HepG2 (cell line): ENCODE results near the gene GUCY1A2. TPM values are rescaled to one million over a fixed set of nuclear protein-coding genes. Genes with fewer than 3 reads are reported as not detected.

Source experiments
- FOXM1 ChIP-seq: sonication (generic); formaldehyde crosslinking; IDR thresholded peaks from 2 replicates; pipeline ENCODE4 v1.5.0; 2020; ENCODE audit warnings: missing genetic modification reagents
- GABPB1 ChIP-seq: IDR thresholded peaks from 2 replicates; pipeline ENCODE4 v1.6.1; 2016; ENCODE audit warnings: mild to moderate bottlenecking, missing genetic modification reagents, moderate library complexity, missing compliant biosample characterization
- HNF4G ChIP-seq, 2 experiments: sonication (generic) in 1 of 2; formaldehyde crosslinking in 1 of 2; IDR thresholded peaks; 2 replicates each; pipeline versions ENCODE4 v1.4.0 to v1.6.1; 2011 to 2020; ENCODE audit warnings: borderline replicate concordance in 2 of 2, low read depth in 2 of 2, mild to moderate bottlenecking in 2 of 2, low read length in 1 of 2, missing genetic modification reagents in 1 of 2, moderate library complexity in 1 of 2
- PPARG ChIP-seq: conservative IDR thresholded peaks from 2 replicates; pipeline ENCODE4 v1.6.1; 2016; ENCODE audit warnings: missing biosample characterization, missing genetic modification reagents
- SATB2 ChIP-seq: sonication (generic); formaldehyde crosslinking; IDR thresholded peaks from 2 replicates; pipeline ENCODE4 v1.5.0; 2020; ENCODE audit warnings: missing genetic modification reagents
- SIX1 ChIP-seq: sonication (generic); formaldehyde crosslinking; IDR thresholded peaks from 2 replicates; pipeline ENCODE4 v1.4.0; 2020; ENCODE audit warnings: missing genetic modification reagents, borderline replicate concordance
- SOX6 ChIP-seq, 2 experiments: fragments of 450-650 bp in 1 of 2; sonication (generic) in 1 of 2; formaldehyde crosslinking in 1 of 2; IDR thresholded peaks; 2 replicates each; pipeline versions ENCODE4 v1.4.0 to v1.6.1; 2017 to 2020; ENCODE audit warnings: antibody characterized with exemption in 1 of 2, mild to moderate bottlenecking in 1 of 2, missing genetic modification reagents in 1 of 2
- WIZ ChIP-seq: sonication (generic); formaldehyde crosslinking; IDR thresholded peaks from 2 replicates; pipeline ENCODE4 v1.5.1; 2020; ENCODE audit warnings: mild to moderate bottlenecking, missing genetic modification reagents
- ZNF432 ChIP-seq: sonication (generic); formaldehyde crosslinking; IDR thresholded peaks from 2 replicates; pipeline ENCODE4 v1.5.0; 2020; ENCODE audit warnings: missing genetic modification reagents, mild to moderate bottlenecking, borderline replicate concordance
- ZNF501 ChIP-seq: sonication (generic); formaldehyde crosslinking; IDR thresholded peaks from 2 replicates; pipeline ENCODE4 v1.5.1; 2020; ENCODE audit warnings: mild to moderate bottlenecking, moderate library complexity, missing genetic modification reagents
- ZNF83 ChIP-seq: sonication (generic); formaldehyde crosslinking; IDR thresholded peaks from 2 replicates; pipeline ENCODE4 v1.4.0; 2020; ENCODE audit warnings: missing genetic modification reagents, mild to moderate bottlenecking, borderline replicate concordance
- polyA plus RNA-seq, 8 experiments: library from polyadenylated mRNA; depleted of rRNA in 3 of 8; stranded (reverse) in 7 of 8; unstranded in 1 of 8; fragments of >200 nt; fragmentation: Illumina TruSeq in 4 of 8; extraction: Trizol in 4 of 8; gene quantifications; 2 replicates each; pipeline versions ENCODE4 v1.2.1 to v1.2.3, GENCODE V29; 2011 to 2016; ENCODE audit warnings: low read depth in 4 of 8, missing spikeins in 1 of 8, mixed read lengths in 1 of 8; ENCODE audit not compliant: insufficient read depth in 1 of 8
- total RNA-seq, 5 experiments: library from RNA; depleted of rRNA; stranded (reverse); fragments of >200 nt; fragmentation: Illumina TruSeq; extraction: Trizol; gene quantifications; 2 replicates each; pipeline ENCODE4 v1.2.3, GENCODE V29; 2016; ENCODE audit warnings: low read depth in 1 of 5
- TF ChIP-seq, protein P1 (sequence below): conservative IDR thresholded peaks from 2 replicates; pipeline ENCODE4 v1.6.1; 2018; ENCODE audit warnings: missing genetic modification reagents
- TF ChIP-seq, protein P2 (sequence below): sonication (generic); formaldehyde crosslinking; IDR thresholded peaks from 2 replicates; pipeline ENCODE4 v1.5.0; 2020; ENCODE audit warnings: mild to moderate bottlenecking, missing genetic modification reagents, moderate library complexity
- TF ChIP-seq, protein P3 (sequence below): sonication (generic); formaldehyde crosslinking; IDR thresholded peaks from 2 replicates; pipeline ENCODE4 v1.4.0; 2020; ENCODE audit warnings: missing genetic modification reagents
- TF ChIP-seq, protein P4 (sequence below): sonication (generic); formaldehyde crosslinking; IDR thresholded peaks from 2 replicates; pipeline ENCODE4 v1.4.0; 2020; ENCODE audit warnings: missing genetic modification reagents
- TF ChIP-seq, protein P5 (sequence below): sonication (generic); formaldehyde crosslinking; IDR thresholded peaks from 2 replicates; pipeline ENCODE4 v1.8.1; 2023; ENCODE audit warnings: mild to moderate bottlenecking, moderate library complexity, missing genetic modification reagents
- TF ChIP-seq, protein P6 (sequence below): sonication (generic); formaldehyde crosslinking; IDR thresholded peaks from 2 replicates; pipeline ENCODE4 v1.5.1; 2020; ENCODE audit warnings: mild to moderate bottlenecking, moderate library complexity, missing genetic modification reagents
- TF ChIP-seq, protein P7 (sequence below): IDR thresholded peaks from 2 replicates; pipeline ENCODE4 v1.6.1; 2016; ENCODE audit warnings: missing compliant biosample characterization, missing genetic modification reagents, borderline replicate concordance

The GUCY1A2 gene
- total and polyA plus RNA-seq, 2 of the 13 experiments (the other 11 are each of a cell fraction or from before 2014, with no cell fraction given) = 0.01 to 0.07 TPM

DNA sequence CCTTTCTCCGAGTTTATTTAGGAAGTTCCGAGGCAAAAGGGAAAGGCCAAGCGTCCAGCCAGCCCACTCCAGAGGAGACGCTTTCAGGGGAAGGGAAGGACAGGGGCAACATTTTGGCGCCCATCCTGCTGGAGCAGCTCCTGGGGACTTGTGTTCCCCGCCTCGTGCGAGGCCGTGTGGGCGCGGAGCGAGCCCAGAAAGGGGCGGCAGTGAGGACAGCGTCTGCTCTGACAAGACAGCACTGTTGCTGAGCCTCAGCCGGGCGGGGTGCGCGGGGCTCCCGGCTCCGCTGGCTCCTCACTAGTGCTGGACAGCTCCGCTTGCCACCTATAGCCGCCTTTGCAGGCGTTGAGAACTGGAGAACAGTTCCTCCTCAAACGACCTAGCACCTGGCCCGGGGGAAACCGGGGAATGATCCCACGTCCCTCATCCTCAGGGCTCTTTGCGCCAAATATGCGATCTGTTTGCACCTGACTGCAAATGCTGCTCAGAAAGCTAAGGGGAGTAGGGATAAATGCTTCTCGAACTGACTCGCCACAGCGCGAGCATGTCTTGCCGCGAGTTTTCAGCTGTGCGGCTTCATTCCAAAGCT is 722 bp upstream of the GUCY1A2 start (continued):
- TF ChIP-seq, protein P1, sequence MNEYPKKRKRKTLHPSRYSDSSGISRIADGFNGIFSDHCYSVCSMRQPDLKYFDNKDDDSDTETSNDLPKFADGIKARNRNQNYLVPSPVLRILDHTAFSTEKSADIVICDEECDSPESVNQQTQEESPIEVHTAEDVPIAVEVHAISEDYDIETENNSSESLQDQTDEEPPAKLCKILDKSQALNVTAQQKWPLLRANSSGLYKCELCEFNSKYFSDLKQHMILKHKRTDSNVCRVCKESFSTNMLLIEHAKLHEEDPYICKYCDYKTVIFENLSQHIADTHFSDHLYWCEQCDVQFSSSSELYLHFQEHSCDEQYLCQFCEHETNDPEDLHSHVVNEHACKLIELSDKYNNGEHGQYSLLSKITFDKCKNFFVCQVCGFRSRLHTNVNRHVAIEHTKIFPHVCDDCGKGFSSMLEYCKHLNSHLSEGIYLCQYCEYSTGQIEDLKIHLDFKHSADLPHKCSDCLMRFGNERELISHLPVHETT (CRISPR knock-in tag) = no peak
- TF ChIP-seq PPARG (CRISPR knock-in tag) (no peak), SIX1 (CRISPR knock-in tag) (no peak), ZNF501 (CRISPR knock-in tag) (peak; percentile 39; the same call in 1 of the 2 replicates), HNF4G (IDR thresholded peaks at IDR 0.05; ENCODE audit: borderline replicate concordance, low read depth, low read length) (no peak), HNF4G (CRISPR knock-in tag; IDR thresholded peaks at IDR 0.05; ENCODE audit: borderline replicate concordance, low read depth) (no peak), ZNF83 (CRISPR knock-in tag) (no peak), FOXM1 (CRISPR knock-in tag) (no peak), GABPB1 (peak; percentile 31; the same call in 1 of the 2 replicates), WIZ (CRISPR knock-in tag) (0 out of 2 replicates have a peak, but pooled peaks have one; percentile 28), SATB2 (CRISPR knock-in tag) (no peak), ZNF432 (CRISPR knock-in tag) (no peak), SOX6 (IDR thresholded peaks at IDR 0.05) (no peak), SOX6 (CRISPR knock-in tag; IDR thresholded peaks at IDR 0.05) (no peak)
- TF ChIP-seq, protein P2, sequence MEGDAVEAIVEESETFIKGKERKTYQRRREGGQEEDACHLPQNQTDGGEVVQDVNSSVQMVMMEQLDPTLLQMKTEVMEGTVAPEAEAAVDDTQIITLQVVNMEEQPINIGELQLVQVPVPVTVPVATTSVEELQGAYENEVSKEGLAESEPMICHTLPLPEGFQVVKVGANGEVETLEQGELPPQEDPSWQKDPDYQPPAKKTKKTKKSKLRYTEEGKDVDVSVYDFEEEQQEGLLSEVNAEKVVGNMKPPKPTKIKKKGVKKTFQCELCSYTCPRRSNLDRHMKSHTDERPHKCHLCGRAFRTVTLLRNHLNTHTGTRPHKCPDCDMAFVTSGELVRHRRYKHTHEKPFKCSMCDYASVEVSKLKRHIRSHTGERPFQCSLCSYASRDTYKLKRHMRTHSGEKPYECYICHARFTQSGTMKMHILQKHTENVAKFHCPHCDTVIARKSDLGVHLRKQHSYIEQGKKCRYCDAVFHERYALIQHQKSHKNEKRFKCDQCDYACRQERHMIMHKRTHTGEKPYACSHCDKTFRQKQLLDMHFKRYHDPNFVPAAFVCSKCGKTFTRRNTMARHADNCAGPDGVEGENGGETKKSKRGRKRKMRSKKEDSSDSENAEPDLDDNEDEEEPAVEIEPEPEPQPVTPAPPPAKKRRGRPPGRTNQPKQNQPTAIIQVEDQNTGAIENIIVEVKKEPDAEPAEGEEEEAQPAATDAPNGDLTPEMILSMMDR = no peak
- TF ChIP-seq, protein P3, sequence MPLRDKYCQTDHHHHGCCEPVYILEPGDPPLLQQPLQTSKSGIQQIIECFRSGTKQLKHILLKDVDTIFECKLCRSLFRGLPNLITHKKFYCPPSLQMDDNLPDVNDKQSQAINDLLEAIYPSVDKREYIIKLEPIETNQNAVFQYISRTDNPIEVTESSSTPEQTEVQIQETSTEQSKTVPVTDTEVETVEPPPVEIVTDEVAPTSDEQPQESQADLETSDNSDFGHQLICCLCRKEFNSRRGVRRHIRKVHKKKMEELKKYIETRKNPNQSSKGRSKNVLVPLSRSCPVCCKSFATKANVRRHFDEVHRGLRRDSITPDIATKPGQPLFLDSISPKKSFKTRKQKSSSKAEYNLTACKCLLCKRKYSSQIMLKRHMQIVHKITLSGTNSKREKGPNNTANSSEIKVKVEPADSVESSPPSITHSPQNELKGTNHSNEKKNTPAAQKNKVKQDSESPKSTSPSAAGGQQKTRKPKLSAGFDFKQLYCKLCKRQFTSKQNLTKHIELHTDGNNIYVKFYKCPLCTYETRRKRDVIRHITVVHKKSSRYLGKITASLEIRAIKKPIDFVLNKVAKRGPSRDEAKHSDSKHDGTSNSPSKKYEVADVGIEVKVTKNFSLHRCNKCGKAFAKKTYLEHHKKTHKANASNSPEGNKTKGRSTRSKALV = peak; percentile 85; the same call in 1 of the 2 replicates
- TF ChIP-seq, protein P4, sequence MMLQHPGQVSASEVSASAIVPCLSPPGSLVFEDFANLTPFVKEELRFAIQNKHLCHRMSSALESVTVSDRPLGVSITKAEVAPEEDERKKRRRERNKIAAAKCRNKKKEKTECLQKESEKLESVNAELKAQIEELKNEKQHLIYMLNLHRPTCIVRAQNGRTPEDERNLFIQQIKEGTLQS (CRISPR knock-in tag) = 0 out of 2 replicates have a peak, but pooled peaks have one; percentile 31
- TF ChIP-seq, protein P5, sequence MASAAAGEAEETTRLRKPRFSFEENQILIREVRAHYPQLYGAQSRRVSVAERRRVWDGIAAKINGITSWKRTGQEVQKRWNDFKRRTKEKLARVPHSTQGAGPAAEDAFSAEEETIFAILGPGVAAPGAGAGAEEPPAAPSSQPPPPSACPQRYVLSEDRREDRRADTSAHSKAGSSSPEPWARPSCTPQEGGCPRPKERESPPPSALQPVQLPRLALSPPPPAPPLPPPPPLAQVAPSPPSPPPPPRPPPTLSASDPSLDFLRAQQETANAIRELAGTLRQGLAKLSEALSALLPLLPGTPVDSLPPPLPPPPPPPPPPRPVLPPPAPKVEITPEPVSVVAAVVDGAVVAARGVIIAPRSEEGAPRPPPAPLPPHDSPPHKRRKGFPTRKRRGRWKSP = 0 out of 2 replicates have a peak, but pooled peaks have one; percentile 75
- TF ChIP-seq, protein P6, sequence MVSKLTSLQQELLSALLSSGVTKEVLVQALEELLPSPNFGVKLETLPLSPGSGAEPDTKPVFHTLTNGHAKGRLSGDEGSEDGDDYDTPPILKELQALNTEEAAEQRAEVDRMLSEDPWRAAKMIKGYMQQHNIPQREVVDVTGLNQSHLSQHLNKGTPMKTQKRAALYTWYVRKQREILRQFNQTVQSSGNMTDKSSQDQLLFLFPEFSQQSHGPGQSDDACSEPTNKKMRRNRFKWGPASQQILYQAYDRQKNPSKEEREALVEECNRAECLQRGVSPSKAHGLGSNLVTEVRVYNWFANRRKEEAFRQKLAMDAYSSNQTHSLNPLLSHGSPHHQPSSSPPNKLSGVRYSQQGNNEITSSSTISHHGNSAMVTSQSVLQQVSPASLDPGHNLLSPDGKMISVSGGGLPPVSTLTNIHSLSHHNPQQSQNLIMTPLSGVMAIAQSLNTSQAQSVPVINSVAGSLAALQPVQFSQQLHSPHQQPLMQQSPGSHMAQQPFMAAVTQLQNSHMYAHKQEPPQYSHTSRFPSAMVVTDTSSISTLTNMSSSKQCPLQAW = no peak
- TF ChIP-seq, protein P7, sequence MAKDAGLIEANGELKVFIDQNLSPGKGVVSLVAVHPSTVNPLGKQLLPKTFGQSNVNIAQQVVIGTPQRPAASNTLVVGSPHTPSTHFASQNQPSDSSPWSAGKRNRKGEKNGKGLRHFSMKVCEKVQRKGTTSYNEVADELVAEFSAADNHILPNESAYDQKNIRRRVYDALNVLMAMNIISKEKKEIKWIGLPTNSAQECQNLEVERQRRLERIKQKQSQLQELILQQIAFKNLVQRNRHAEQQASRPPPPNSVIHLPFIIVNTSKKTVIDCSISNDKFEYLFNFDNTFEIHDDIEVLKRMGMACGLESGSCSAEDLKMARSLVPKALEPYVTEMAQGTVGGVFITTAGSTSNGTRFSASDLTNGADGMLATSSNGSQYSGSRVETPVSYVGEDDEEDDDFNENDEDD = no peak
